HFFc6 (cell line): ENCODE data around the gene TOMM20L. TPM values are rescaled to one million over a fixed set of nuclear protein-coding genes. Genes with fewer than 3 reads are reported as not detected.
A peak's percentile ranks its signal among the peaks of the same experiment; 100 is the strongest.

ENCODE experiments used
- DNase-seq: peaks from one replicate; pipeline ENCODE4 v3.0.0-alpha.2; 2018
- H3K27ac Mint-ChIP-seq: 2 replicates; pipeline ENCODE4 v1.8.0; 2020; ENCODE audit warnings: mild to moderate bottlenecking, mixed read lengths
- H3K27me3 Mint-ChIP-seq: 2 replicates; pipeline ENCODE4 v1.8.0; 2021; ENCODE audit warnings: mild to moderate bottlenecking, moderate library complexity, mixed read lengths; ENCODE audit not compliant: insufficient read depth
- H3K36me3 Mint-ChIP-seq: 2 replicates; pipeline ENCODE4 v1.8.0; 2021; ENCODE audit warnings: low read depth, mixed read lengths
- H3K4me1 Mint-ChIP-seq: 2 replicates; pipeline ENCODE4 v1.8.0; 2020; ENCODE audit warnings: low read depth, mixed read lengths
- H3K4me3 Mint-ChIP-seq: 2 replicates; pipeline ENCODE4 v1.8.0; 2020; ENCODE audit warnings: mild to moderate bottlenecking, moderate library complexity, mixed read lengths
- H3K9me3 Mint-ChIP-seq: 2 replicates; pipeline ENCODE4 v1.8.0; 2020; ENCODE audit warnings: mild to moderate bottlenecking, mixed read lengths
- CTCF ChIP-seq: fragments of 200-600 bp; sonication (generic); IDR thresholded peaks from 2 replicates; pipeline ENCODE4 v1.5.0; 2021; ENCODE audit warnings: antibody characterized with exemption, mild to moderate bottlenecking
- total RNA-seq, 6 experiments: library from RNA; stranded (reverse); fragmentation: NEBNext Ultra II Directional; extraction: Animal tissue kit (Norgen Biotek cat#: 25700); gene quantifications; 2 replicates in 1 of 6; 3 replicates in 5 of 6; pipeline ENCODE4 v1.2.3, GENCODE V29; 2021

The TOMM20L gene
- total RNA-seq, 6 experiments from 2014 or later = not detected

DNA sequence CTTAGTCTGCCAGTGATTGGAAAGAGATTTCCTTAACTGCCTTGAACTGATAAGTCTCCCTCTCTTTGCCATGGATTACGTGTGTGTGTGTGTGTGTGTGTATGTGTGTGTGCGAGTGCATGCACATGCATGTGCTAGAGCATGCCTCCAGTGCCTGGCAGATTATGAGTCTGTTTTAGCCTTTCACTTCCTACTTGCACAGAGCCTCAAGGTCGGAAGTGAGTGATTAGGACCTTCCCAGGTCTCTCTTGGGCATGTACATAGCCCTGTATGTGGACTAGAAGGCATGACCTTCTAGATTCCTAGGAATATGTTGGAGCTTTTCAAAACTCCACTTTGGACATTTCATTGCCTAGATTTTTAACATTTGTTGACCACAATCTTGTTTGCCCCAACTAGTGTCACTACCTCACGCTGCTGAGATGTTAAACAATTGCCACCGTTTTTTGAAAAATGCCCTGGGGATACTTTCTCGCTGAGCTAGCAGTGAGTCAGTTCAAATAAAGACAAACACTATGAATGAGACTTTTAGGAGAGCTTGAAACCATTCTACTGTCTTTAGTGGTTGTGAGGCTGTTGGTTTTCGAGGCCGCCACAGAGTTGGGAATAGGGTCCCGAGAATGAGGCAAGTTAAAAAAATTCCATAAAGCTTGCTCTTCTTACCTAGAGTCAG, 60.0 kb downstream of the TOMM20L start:
- no peaks in the 10 kb centered on the region; the same call in 1 of the 2 replicates for H3K27me3 Mint-ChIP-seq
- peak overlapping the region; percentile 53 for H3K27ac Mint-ChIP-seq
- H3K4me1 Mint-ChIP-seq = peaks cover 22% of the 10 kb centered on the region
- no peak for TF ChIP-seq CTCF
- peak; percentile 59 for DNase-seq
- peaks cover 23% of the 10 kb centered on the region for H3K36me3 Mint-ChIP-seq
- H3K9me3 Mint-ChIP-seq = no peaks in the 10 kb centered on the region
- H3K4me3 Mint-ChIP-seq = peak overlapping the region; percentile 36

Other genes starting within 250 kb of the TOMM20L start
- 1 to 10 TPM; 2.6 to 6.5 (median 3.7) TPM for gene ARMH4, start 243.7 kb upstream of the TOMM20L start, total RNA-seq
- 10 to 100 TPM; 79.0 to 89.0 (median 85.5) TPM for gene ACTR10, start 195.8 kb upstream of the TOMM20L start, total RNA-seq
- 100 to 1,000 TPM; 158 to 210 (median 187) TPM for gene PSMA3, start 151.1 kb upstream of the TOMM20L start, total RNA-seq
- gene ARID4A, start 97.4 kb upstream of the TOMM20L start, total RNA-seq = 10 to 100 TPM; 10.5 to 13.4 (median 12.3) TPM
- gene TIMM9, start 31.6 kb downstream of the TOMM20L start, total RNA-seq = 10 to 100 TPM; 34.2 to 41.8 (median 39.2) TPM
- gene KIAA0586, start 31.8 kb downstream of the TOMM20L start, total RNA-seq = 10 to 100 TPM; 16.6 to 29.1 (median 26.0) TPM
- gene DACT1, start 242.0 kb downstream of the TOMM20L start, total RNA-seq = 1 to 10 TPM; 3.9 to 4.9 (median 4.5) TPM